Tibial artery (tissue), 4 donors: ENCODE results near the gene IQGAP2.

Experiments used
- DNase-seq, 2 donors: peaks; one replicate each; pipeline ENCODE4 v3.0.0-alpha.2; 2019
- H3K27ac ChIP-seq, 2 donors: fragments of 200-600 bp; sonication (generic) in 1 of 2; 1 replicate in 1 of 2; 2 replicates in 1 of 2; pipeline ENCODE4 v1.5.1; 2018 to 2019; ENCODE audit warnings: mild to moderate bottlenecking in 1 of 2
- H3K27me3 ChIP-seq, 2 donors: fragments of 200-600 bp; sonication (generic) in 1 of 2; one replicate each; pipeline versions ENCODE4 v1.5.1 to v1.6.0; 2016 to 2019
- H3K36me3 ChIP-seq, 3 donors: fragments of 200-600 bp; sonication (generic) in 2 of 3; one replicate each; pipeline ENCODE4 v1.5.1; 2016 to 2019; ENCODE audit warnings: mild to moderate bottlenecking in 2 of 3
- H3K4me1 ChIP-seq, 4 donors: fragments of 200-600 bp; sonication (generic) in 2 of 4; 1 replicate in 3 of 4; 2 replicates in 1 of 4; pipeline ENCODE4 v1.5.1; 2016 to 2019
- H3K4me3 ChIP-seq, 2 donors: fragments of 200-600 bp; sonication (generic) in 1 of 2; 1 replicate in 1 of 2; 2 replicates in 1 of 2; pipeline ENCODE4 v1.5.1; 2018 to 2019; ENCODE audit warnings: mild to moderate bottlenecking in 2 of 2
- H3K9me3 ChIP-seq, 3 donors: fragments of 200-600 bp; sonication (generic) in 1 of 3; one replicate each; pipeline ENCODE4 v1.5.1; 2016 to 2019
- intact Hi-C: fragments of 100-400 bp; cut with DNase I; formaldehyde crosslinking; loops from one replicate; pipeline ENCODE4 v1.15.0; 2023; ENCODE audit warnings: low total_unique reads
- TF ChIP-seq, protein P1 (sequence below), 2 experiments: fragments of 200-600 bp in 1 of 2; fragments of 450-650 bp in 1 of 2; IDR thresholded peaks; one replicate each; pipeline ENCODE4 v1.5.1; 2017 to 2019; ENCODE audit warnings: antibody characterized with exemption in 2 of 2, mild to moderate bottlenecking in 1 of 2, moderate library complexity in 1 of 2

The IQGAP2 gene

DNA sequence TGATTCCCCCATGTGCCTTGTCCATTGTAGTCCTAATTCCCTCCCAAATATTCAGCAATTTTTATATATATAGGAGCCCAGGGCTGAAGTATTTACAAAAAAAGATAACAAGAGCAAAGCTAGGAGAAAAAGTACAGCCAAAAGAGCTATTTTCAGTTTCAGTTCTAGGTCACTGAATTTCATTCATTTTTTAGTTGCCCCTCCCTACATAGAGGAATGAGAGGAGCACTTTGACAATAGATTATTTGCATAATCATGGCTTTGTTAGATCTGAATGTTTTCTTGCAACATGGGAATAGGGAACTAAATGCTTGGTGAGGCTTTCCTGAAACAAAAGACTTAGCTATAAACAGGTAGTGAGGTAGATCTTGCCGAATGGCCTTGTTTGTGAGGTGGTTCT lies 235.4 kb downstream of the IQGAP2 start:
- intact Hi-C loops: no loop called here
- Histone ChIP-seq H3K36me3 (no peaks in the 10 kb centered on the region), H3K27ac (no peak overlapping the region), H3K4me3 (no peak overlapping the region), H3K9me3 (no peaks in the 10 kb centered on the region), H3K4me1 (no peaks in the 10 kb centered on the region), H3K27me3 (no peaks in the 10 kb centered on the region)
- no peak for DNase-seq
- TF ChIP-seq, protein P1, sequence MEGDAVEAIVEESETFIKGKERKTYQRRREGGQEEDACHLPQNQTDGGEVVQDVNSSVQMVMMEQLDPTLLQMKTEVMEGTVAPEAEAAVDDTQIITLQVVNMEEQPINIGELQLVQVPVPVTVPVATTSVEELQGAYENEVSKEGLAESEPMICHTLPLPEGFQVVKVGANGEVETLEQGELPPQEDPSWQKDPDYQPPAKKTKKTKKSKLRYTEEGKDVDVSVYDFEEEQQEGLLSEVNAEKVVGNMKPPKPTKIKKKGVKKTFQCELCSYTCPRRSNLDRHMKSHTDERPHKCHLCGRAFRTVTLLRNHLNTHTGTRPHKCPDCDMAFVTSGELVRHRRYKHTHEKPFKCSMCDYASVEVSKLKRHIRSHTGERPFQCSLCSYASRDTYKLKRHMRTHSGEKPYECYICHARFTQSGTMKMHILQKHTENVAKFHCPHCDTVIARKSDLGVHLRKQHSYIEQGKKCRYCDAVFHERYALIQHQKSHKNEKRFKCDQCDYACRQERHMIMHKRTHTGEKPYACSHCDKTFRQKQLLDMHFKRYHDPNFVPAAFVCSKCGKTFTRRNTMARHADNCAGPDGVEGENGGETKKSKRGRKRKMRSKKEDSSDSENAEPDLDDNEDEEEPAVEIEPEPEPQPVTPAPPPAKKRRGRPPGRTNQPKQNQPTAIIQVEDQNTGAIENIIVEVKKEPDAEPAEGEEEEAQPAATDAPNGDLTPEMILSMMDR (IDR thresholded peaks at IDR 0.05): no peak

DNA sequence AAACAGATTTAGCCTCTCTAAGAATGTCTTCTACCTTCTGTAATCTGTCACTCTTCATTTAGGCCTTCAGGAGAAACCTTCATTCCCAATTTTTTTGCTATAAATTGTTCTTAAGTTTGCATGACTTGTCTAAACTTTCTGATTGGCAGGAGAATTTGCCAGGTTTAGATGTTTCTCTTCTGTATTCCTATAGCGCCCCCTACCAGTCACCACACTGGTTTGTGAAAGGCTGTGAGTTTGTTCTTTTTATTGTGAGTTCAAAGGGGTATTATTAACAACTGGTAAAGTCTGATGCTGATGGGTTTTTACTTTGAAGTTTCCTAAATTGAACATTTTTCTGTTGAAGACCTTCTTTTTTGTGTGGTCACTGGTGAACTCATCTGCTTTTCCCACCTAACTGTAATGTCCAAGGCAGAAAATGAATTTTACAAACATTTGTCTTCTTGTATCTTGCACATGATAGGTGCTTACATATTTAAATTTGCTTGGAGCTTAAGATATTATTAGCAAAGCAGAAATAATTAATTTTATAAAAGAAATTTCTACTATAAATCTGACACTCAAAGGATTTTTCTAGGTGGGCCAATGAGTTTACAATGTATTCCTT lies 238.5 kb downstream of the IQGAP2 start:
- H3K27me3 ChIP-seq: no peaks in the 10 kb centered on the region
- no peak overlapping the region for H3K4me3 ChIP-seq
- TF ChIP-seq, protein P1 (IDR thresholded peaks at IDR 0.05): peak; percentile 46 to 55
- DNase-seq: peak in 1 of 2 donors; percentile 79
- no peaks in the 10 kb centered on the region for H3K9me3 ChIP-seq
- H3K27ac ChIP-seq: no peak overlapping the region
- intact Hi-C loops: no loop called here
- no peaks in the 10 kb centered on the region for H3K4me1 ChIP-seq
- H3K36me3 ChIP-seq: no peaks in the 10 kb centered on the region

DNA sequence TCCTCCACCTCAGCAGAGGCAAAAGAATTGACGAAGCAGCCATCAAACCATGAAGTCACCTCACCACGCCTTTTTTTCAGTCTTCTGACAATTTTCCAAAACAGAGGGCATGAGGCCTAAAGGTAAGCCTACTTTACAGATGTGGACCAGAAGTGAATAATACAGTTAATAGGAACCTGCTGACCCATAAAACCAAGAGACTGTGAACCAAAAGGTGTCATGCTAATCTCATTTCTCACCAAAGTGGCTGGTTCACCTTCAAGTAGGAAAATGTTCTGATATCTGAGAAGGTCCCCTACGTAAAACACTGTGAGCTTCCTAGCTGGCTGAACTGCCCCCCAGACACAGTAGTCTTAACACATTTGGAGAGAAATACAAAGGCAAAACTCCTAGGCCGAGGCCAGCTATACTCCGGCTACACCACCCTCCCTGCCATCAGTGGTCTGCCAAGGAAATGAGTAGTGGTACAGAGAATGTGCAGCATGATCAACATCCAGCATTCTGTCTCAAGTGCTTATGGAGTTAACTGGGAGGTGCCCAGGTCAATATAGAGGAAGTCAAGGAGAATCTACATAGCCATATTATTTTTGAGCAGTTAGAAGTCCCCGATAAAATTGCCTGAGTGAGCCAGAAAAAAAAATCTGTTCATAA lies 239.4 kb downstream of the IQGAP2 start:
- TF ChIP-seq, protein P1 (IDR thresholded peaks at IDR 0.05): no peak
- Histone ChIP-seq H3K4me3 (no peak overlapping the region), H3K36me3 (no peaks in the 10 kb centered on the region), H3K27me3 (no peaks in the 10 kb centered on the region), H3K9me3 (no peaks in the 10 kb centered on the region), H3K27ac (no peak overlapping the region), H3K4me1 (no peaks in the 10 kb centered on the region)
- intact Hi-C loops: no loop called here
- no peak for DNase-seq

DNA sequence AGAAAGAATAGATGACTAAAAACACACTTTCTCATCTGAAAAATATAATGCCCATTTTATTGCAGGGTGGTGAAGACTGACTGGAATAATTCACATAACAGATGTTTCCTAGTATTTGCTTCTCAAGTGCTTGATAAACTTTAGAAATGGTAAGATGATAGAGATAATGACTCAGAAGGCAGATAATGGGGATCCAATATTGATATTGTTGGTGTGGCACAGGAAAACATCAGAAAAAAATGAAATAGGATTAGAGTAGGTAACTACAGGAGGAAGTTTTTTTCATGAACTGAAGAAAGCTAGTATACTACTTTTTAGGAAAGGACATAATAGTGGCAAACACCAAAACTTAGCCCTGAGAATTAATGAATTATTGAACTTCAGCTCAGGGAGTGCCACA lies 240.3 kb downstream of the IQGAP2 start:
- Histone ChIP-seq H3K4me3 (no peak overlapping the region), H3K9me3 (no peaks in the 10 kb centered on the region), H3K27me3 (no peaks in the 10 kb centered on the region), H3K36me3 (no peaks in the 10 kb centered on the region), H3K4me1 (no peaks in the 10 kb centered on the region), H3K27ac (no peak overlapping the region)
- intact Hi-C loops: no loop called here
- no peak for DNase-seq
- TF ChIP-seq, protein P1 (IDR thresholded peaks at IDR 0.05): no peak

DNA sequence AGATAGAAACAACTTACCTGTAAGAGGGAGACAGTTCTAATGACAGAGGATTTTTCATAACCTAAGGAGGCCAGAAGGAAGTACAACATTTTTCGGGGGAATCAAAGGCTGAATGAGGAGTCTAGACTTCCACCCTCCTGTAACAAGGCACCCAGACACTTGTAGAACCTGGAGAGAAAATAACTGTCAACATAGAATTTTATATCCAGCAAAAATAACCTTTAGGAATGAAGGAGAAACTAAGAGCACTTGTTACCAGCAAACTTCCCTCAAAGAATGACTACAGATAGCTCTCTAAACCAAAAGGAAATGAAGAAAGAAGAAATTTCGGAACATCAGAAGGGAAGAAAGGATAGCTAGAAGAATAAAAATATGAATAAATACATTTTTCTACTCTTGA lies 246.1 kb downstream of the IQGAP2 start:
- no peak overlapping the region for H3K4me3 ChIP-seq
- DNase-seq: no peak
- H3K27me3 ChIP-seq: no peaks in the 10 kb centered on the region
- no peaks in the 10 kb centered on the region for H3K4me1 ChIP-seq
- intact Hi-C loops: no loop called here
- no peaks in the 10 kb centered on the region for H3K36me3 ChIP-seq
- H3K27ac ChIP-seq: no peak overlapping the region
- TF ChIP-seq, protein P1 (IDR thresholded peaks at IDR 0.05): no peak
- H3K9me3 ChIP-seq: peaks cover 0 to 15% (median 14%) of the 10 kb centered on the region in 3 donors
